HCT116 (cell line): Measurements from ENCODE around the gene LRRC15. TPM values are rescaled to one million over a fixed set of nuclear protein-coding genes. Genes with fewer than 3 reads are reported as not detected.

Source experiments
- ATAC-seq: fragments of 200-7000 bp; cut with Tn5 transposase; 2 replicates; pipeline ENCODE4 v1.9.1; 2020; ENCODE audit warnings: mild to moderate bottlenecking, moderate library complexity
- BruUV-seq: library from RNA; stranded (reverse); fragments of 400-500 nt; replicated peaks from 2 replicates; lab custom pipeline; 2021; lab: Mats Ljungman, UMichigan
- CTCF ChIA-PET: fragments of 300-600 bp; sonication (Branson Sonifier 250); formaldehyde crosslinking; loops from one replicate; lab custom pipeline; 2021; ENCODE audit warnings: antibody characterized with exemption; lab: Charles Lee
- POLR2A ChIA-PET: fragments of 300-600, 350-600 bp; sonication (Branson Sonifier 250); formaldehyde crosslinking; loops from one replicate; lab custom pipeline; 2021; ENCODE audit warnings: antibody characterized with exemption; lab: Charles Lee
- RAD21 ChIA-PET, 2 experiments: fragments of 300-600 bp; sonication (Branson Sonifier 250); formaldehyde crosslinking; loops; one replicate each; lab custom pipeline; 2023; ENCODE audit warnings: low total read pairs in 2 of 2; ENCODE audit not compliant: uncharacterized antibody in 2 of 2, unreplicated experiment in 2 of 2, low non-redundant PET in 1 of 2; lab: Charles Lee
- DNase-seq: peaks from one replicate; pipeline ENCODE4 v3.0.0-alpha.2; 2010; ENCODE audit warnings: low read depth, low spot score
- H2AFZ ChIP-seq: fragments of 200-600 bp; shearing (Covaris generic), sonication (generic); 2 replicates; pipeline ENCODE4 v1.6.1; 2017; ENCODE audit warnings: low read depth, mixed run types, mixed read lengths, antibody characterized with exemption, low read length; ENCODE audit not compliant: poor library complexity, severe bottlenecking
- H3K27ac ChIP-seq: 2 replicates; pipeline ENCODE4 v1.5.1; 2012; ENCODE audit warnings: low read depth, low read length
- H3K27me3 ChIP-seq: fragments of 200-600 bp; sonication (generic); 2 replicates; pipeline ENCODE4 v1.6.1; 2016; ENCODE audit warnings: mixed run types, low read length, mixed read lengths; ENCODE audit not compliant: insufficient read depth
- H3K36me3 ChIP-seq, 2 experiments: fragments of 200-500 bp in 1 of 2; fragments of 200-600 bp in 1 of 2; sonication (Bioruptor generic) in 1 of 2; sonication (generic) in 1 of 2; 2 replicates each; pipeline versions ENCODE4 v1.5.1 to v1.6.1; 2014 to 2016; ENCODE audit warnings: low read length in 2 of 2, inconsistent platforms in 1 of 2, mixed read lengths in 1 of 2, mixed run types in 1 of 2; ENCODE audit not compliant: insufficient read depth in 2 of 2, control insufficient read depth in 1 of 2
- H3K4me1 ChIP-seq, 2 experiments: fragments of 200-600 bp in 1 of 2; sonication (generic) in 1 of 2; 2 replicates each; pipeline versions ENCODE4 v1.5.1 to v1.6.1; 2012 to 2017; ENCODE audit warnings: low read length in 2 of 2, inconsistent platforms in 1 of 2, mild to moderate bottlenecking in 1 of 2, mixed read lengths in 1 of 2, mixed run types in 1 of 2, moderate library complexity in 1 of 2; ENCODE audit not compliant: insufficient read depth in 2 of 2, control insufficient read depth in 1 of 2
- H3K4me2 ChIP-seq: fragments of 200-600 bp; sonication (generic); 2 replicates; pipeline ENCODE4 v1.6.1; 2017; ENCODE audit warnings: mixed run types, low read length, mixed read lengths
- H3K4me3 ChIP-seq, 2 experiments: fragments of 200-600 bp in 1 of 2; sonication (generic) in 1 of 2; replicated peaks in 1 of 2; 2 replicates each; pipeline ENCODE4 v1.5.1; 2011 to 2016; ENCODE audit warnings: low read length in 2 of 2, control low read depth in 1 of 2, low read depth in 1 of 2, mild to moderate bottlenecking in 1 of 2, mixed read lengths in 1 of 2, mixed run types in 1 of 2
- H3K79me2 ChIP-seq: fragments of 200-600 bp; sonication (generic); 2 replicates; pipeline ENCODE4 v1.6.1; 2017; ENCODE audit warnings: mild to moderate bottlenecking, mixed run types, low read length, moderate library complexity, mixed read lengths; ENCODE audit not compliant: insufficient read depth
- H3K9ac ChIP-seq: fragments of 200-600 bp; sonication (generic); 2 replicates; pipeline ENCODE4 v1.6.1; 2016; ENCODE audit warnings: low read length, mixed read lengths
- H3K9me2 ChIP-seq: fragments of 200-600 bp; sonication (generic), shearing (Covaris generic); 2 replicates; pipeline ENCODE4 v1.6.1; 2017; ENCODE audit warnings: mixed run types, mild to moderate bottlenecking, moderate library complexity; ENCODE audit not compliant: insufficient read depth
- H3K9me3 ChIP-seq, 2 experiments: fragments of 200-500 bp in 1 of 2; fragments of 200-600 bp in 1 of 2; sonication (Bioruptor generic) in 1 of 2; sonication (generic) in 1 of 2; 2 replicates each; pipeline ENCODE4 v1.6.1; 2014 to 2017; ENCODE audit warnings: low read length in 2 of 2, mixed read lengths in 2 of 2, inconsistent platforms in 1 of 2, low read depth in 1 of 2, mild to moderate bottlenecking in 1 of 2, mixed run types in 1 of 2, moderate library complexity in 1 of 2; ENCODE audit not compliant: control insufficient read depth in 1 of 2, insufficient read depth in 1 of 2
- H4K20me1 ChIP-seq: fragments of 200-600 bp; sonication (generic), shearing (Covaris generic); 2 replicates; pipeline ENCODE4 v1.6.1; 2017; ENCODE audit warnings: mixed run types, mild to moderate bottlenecking, moderate library complexity; ENCODE audit not compliant: insufficient read depth
- CBX3 ChIP-seq: IDR thresholded peaks from 2 replicates; pipeline ENCODE4 v1.6.1; 2012; ENCODE audit warnings: low read depth
- EZH2 ChIP-seq: fragments of 200-600 bp; sonication (generic); IDR thresholded peaks from 2 replicates; pipeline ENCODE4 v1.6.1; 2017; ENCODE audit warnings: antibody characterized with exemption, mixed run types
- EZH2phosphoT487 ChIP-seq: fragments of 200-600 bp; IDR thresholded peaks from 2 replicates; pipeline ENCODE4 v1.6.1; 2018; ENCODE audit warnings: antibody characterized with exemption, borderline replicate concordance
- JUND ChIP-seq: IDR thresholded peaks from 2 replicates; pipeline ENCODE4 v1.6.1; 2012
- POLR2A ChIP-seq: IDR thresholded peaks from 2 replicates; pipeline ENCODE4 v1.7.0; 2011; ENCODE audit warnings: borderline replicate concordance; ENCODE audit not compliant: insufficient read depth, insufficient read length; ENCODE audit errors: extremely low read depth
- POLR2AphosphoS5 ChIP-seq: IDR thresholded peaks from 2 replicates; pipeline ENCODE4 v1.6.1; 2011; ENCODE audit warnings: mild to moderate bottlenecking, low read depth, low read length, moderate library complexity
- RAD21 ChIP-seq: IDR thresholded peaks from 2 replicates; pipeline ENCODE4 v1.6.1; 2012; ENCODE audit warnings: low read depth, mild to moderate bottlenecking
- REST ChIP-seq: IDR thresholded peaks from 2 replicates; pipeline ENCODE4 v1.6.1; 2012; ENCODE audit warnings: low read depth
- SP1 ChIP-seq: IDR thresholded peaks from 2 replicates; pipeline ENCODE4 v1.6.1; 2012; ENCODE audit warnings: low read depth
- SRF ChIP-seq: IDR thresholded peaks from 2 replicates; pipeline ENCODE4 v1.6.1; 2012; ENCODE audit warnings: low read depth
- ZFX ChIP-seq: fragments of 450-650 bp; IDR thresholded peaks from 2 replicates; pipeline ENCODE4 v1.6.1; 2017
- ZNF274 ChIP-seq: fragments of 200-500 bp; sonication (Bioruptor generic); IDR thresholded peaks from 2 replicates; pipeline ENCODE4 v1.6.1; 2014; ENCODE audit warnings: mild to moderate bottlenecking, low read depth, low read length, inconsistent platforms
- intact Hi-C: fragments of 100-400 bp; cut with micrococcal nuclease; formaldehyde crosslinking; loops from 2 replicates; pipeline ENCODE4 v1.10.0; 2022
- total RNA-seq: library from RNA; stranded (reverse); gene quantifications from one replicate; pipeline ENCODE4 v1.2.1, GENCODE V29; 2021; ENCODE audit not compliant: unreplicated experiment

Gene LRRC15
- total RNA-seq, 1 experiment from 2014 or later = not detected

- H3K4me1 ChIP-seq = peaks cover 36 to 79% of the 10 kb centered on the region in 2 experiments
- no peak overlapping the region for H3K4me3 ChIP-seq
- ChIA-PET RAD21 (interaction anchor here in 1 of 2 experiments (0.6 kb wide), 1 partner anchor 81 kb away, joined by 3 read pairs; no protein-coding TSS in a partner anchor), CTCF (no interaction called here), POLR2A (no interaction called here)
- no peaks in the 10 kb centered on the region for H3K36me3 ChIP-seq
- intact Hi-C loops = loop anchor here (5.0 kb wide), 1 partner anchor 1408 kb away; the partner anchor contains the start of gene MB21D2
- peak overlapping the region; percentile 95; the same call in 1 of the 2 replicates for H3K27ac ChIP-seq
- H2AFZ ChIP-seq = no peak overlapping the region
- peaks cover 0 to 13% of the 10 kb centered on the region in 2 experiments; a peak in 1 of 4 replicates for H3K9me3 ChIP-seq
- H3K79me2 ChIP-seq = peaks cover 12% of the 10 kb centered on the region; the same call in 1 of the 2 replicates
- BruUV-seq = no TSS peak
- ATAC-seq (no peak), DNase-seq (no peak)
- no peaks in the 10 kb centered on the region for H3K9me2 ChIP-seq
- no peaks in the 10 kb centered on the region for H3K27me3 ChIP-seq
- no peaks in the 10 kb centered on the region for H4K20me1 ChIP-seq
- H3K4me2 ChIP-seq = no peak overlapping the region
- no peak overlapping the region for H3K9ac ChIP-seq
- TF ChIP-seq POLR2A = no peak
- TF ChIP-seq REST = no peak
- no peak for TF ChIP-seq ZNF274
- no peak for TF ChIP-seq POLR2AphosphoS5
- no peak for TF ChIP-seq EZH2phosphoT487
- TF ChIP-seq JUND = no peak
- no peak for TF ChIP-seq CBX3
- TF ChIP-seq ZFX = no peak
- TF ChIP-seq RAD21 = no peak
- no peak for TF ChIP-seq SP1
- no peak for TF ChIP-seq EZH2
- TF ChIP-seq SRF = no peak
These were observed 44.0 kb downstream of the LRRC15 start for GRCh38 chr3:194325424-194326153.
